SK-N-MC (cell line): Measurements from ENCODE around the gene SHISAL2A.

ENCODE experiments used
- EZH2 ChIP-seq: fragments of 200-600 bp; sonication (generic); IDR thresholded peaks from one replicate; pipeline ENCODE4 v1.6.1; 2017; ENCODE audit warnings: antibody characterized with exemption
- POLR2AphosphoS5 ChIP-seq: IDR thresholded peaks from 2 replicates; pipeline ENCODE4 v1.6.1; 2012; ENCODE audit warnings: mild to moderate bottlenecking, low read depth, low read length, borderline replicate concordance

DNA sequence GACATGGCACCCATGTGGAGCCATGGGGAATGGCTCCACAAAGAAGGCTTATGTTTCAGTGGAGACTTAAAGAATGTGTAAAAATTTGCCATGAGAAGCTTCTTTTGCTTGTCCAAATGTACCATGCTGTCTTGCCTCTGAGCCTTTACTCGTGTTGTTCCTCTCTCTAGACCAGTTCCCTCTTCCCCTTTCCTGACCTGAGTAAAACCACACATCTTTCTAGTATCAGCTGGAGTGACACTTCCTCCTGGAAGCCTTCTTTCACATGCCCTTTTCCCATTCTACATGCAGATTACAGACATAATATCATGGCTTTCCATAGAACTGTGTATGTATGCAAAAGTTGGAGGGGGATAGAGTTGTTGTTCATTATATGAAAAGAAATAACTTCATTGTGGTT, 44.4 kb upstream of the SHISAL2A start:
- TF ChIP-seq POLR2AphosphoS5 (no peak), EZH2 (no peak)
